ENCODE measurements around the gene PADI2. TPM values are rescaled to one million over a fixed set of nuclear protein-coding genes. Genes with fewer than 3 reads are reported as not detected.

The PADI2 gene
- total and polyA plus RNA-seq, 2 of the 8 experiments (the other 6 are each of a cell fraction or from before 2014, with no cell fraction given) = 1.6 to 7.5 TPM

- H3K4me3 ChIP-seq (ENCODE audit: extremely low read depth in 1 of 4, insufficient read depth in 2 of 4, low read depth in 3 of 4, low read length in 4 of 4) = no peak overlapping the region
- no peak overlapping the region for H3K4me2 ChIP-seq (ENCODE audit: insufficient read depth in 1 of 2, low read depth in 2 of 2, low read length in 2 of 2)
- no peak overlapping the region for H2AFZ ChIP-seq (ENCODE audit: low read length)
- no peaks in the 10 kb centered on the region for H4K20me1 ChIP-seq (replicated peaks in 1 of 2; ENCODE audit: control insufficient read depth in 1 of 2, insufficient read depth in 2 of 2, low read length in 2 of 2)
- H3K9ac ChIP-seq (replicated peaks in 1 of 4; ENCODE audit: extremely low read depth in 1 of 4, low read depth in 3 of 4, low read length in 3 of 4) = no peak overlapping the region
- no peaks in the 10 kb centered on the region for H3K36me3 ChIP-seq (ENCODE audit: control insufficient read depth in 2 of 4, insufficient read depth in 4 of 4, low read length in 3 of 4)
- H3K27me3 ChIP-seq (replicated peaks in 1 of 4; ENCODE audit: control insufficient read depth in 3 of 4, extremely low read depth in 1 of 4, insufficient read depth in 3 of 4, low read length in 3 of 4) = no peaks in the 10 kb centered on the region
- H3K23ac ChIP-seq (ENCODE audit: insufficient read length) = no peak overlapping the region
- peak overlapping the region; percentile 2 for H4K91ac ChIP-seq (replicated peaks; ENCODE audit: insufficient read length, low read length)
- peak overlapping the region; percentile 52; the same call in 1 of the 2 replicates for H2BK12ac ChIP-seq (ENCODE audit: low read depth, low read length)
- no peak overlapping the region for H3K14ac ChIP-seq (ENCODE audit: insufficient read length)
- no peak overlapping the region for H2BK5ac ChIP-seq (ENCODE audit: low read depth, low read length)
- no peak overlapping the region for H3K56ac ChIP-seq (replicated peaks; ENCODE audit: insufficient read length, low read depth, low read length)
- no peak overlapping the region for H4K5ac ChIP-seq (ENCODE audit: insufficient read length, low read depth, low read length)
- no peaks in the 10 kb centered on the region for H3K79me2 ChIP-seq (ENCODE audit: control insufficient read depth in 1 of 2, insufficient read depth in 2 of 2, low read length in 2 of 2)
- H4K8ac ChIP-seq (ENCODE audit: extremely low read depth, insufficient read depth, low read length) = no peak overlapping the region; the same call in 1 of the 2 replicates
- CTCF ChIA-PET (ENCODE audit: partially characterized antibody) = interaction anchor here (1.0 to 21.2 kb wide), 4 partner anchors 9 to 99 kb away, joined by 3 to 339 read pairs (median 18); no protein-coding TSS in a partner anchor
- FAIRE-seq (no peak), DNase-seq (ENCODE audit: low read depth in 1 of 2, low spot score in 2 of 2) (no peak)
- POLR2A ChIA-PET (ENCODE audit: partially characterized antibody) = interaction anchor here (0.6 kb wide), 1 partner anchor 14 kb away, joined by 3 read pairs; no protein-coding TSS in a partner anchor
- H3K27ac ChIP-seq (ENCODE audit: low read depth, low read length) = no peak overlapping the region
- 86% methylated on average over 13 of the region's 13 CpGs; no CpG with 5 or more reads in 1 of the 2 experiments for WGBS, 2 experiments (ENCODE audit: extremely low coverage in 1 of 2, insufficient coverage in 1 of 2, insufficient read length in 1 of 2, insufficient replicate concordance in 2 of 2, low coverage in 1 of 2, low lambda C conversion rate in 2 of 2, missing lambda C conversion rate in 1 of 2)
- no peaks in the 10 kb centered on the region; the same call in 1 of the 2 replicates for H3K23me2 ChIP-seq (ENCODE audit: low read depth, low read length)
- H3K9me3 ChIP-seq (ENCODE audit: insufficient read depth in 2 of 2, low read depth in 1 of 2, low read length in 1 of 2) = peaks cover 0 to 4% of the 10 kb centered on the region in 2 experiments; a peak in 1 of 4 replicates
- H3K4ac ChIP-seq (replicated peaks; ENCODE audit: insufficient read length, low read depth, low read length) = peak overlapping the region; percentile 6
- no peak overlapping the region for H2AK5ac ChIP-seq (ENCODE audit: low read depth, low read length)
- peaks cover 0 to 3% (median 0%) of the 10 kb centered on the region in 4 experiments; a peak in 2 of 7 replicates for H3K4me1 ChIP-seq (replicated peaks in 1 of 4; ENCODE audit: control insufficient read depth in 3 of 4, insufficient read depth in 4 of 4, low read length in 3 of 4)
- no peaks in the 10 kb centered on the region for H3K79me1 ChIP-seq (ENCODE audit: low read depth, low read length)
- no peak overlapping the region; the same call in 1 of the 2 replicates for H3K18ac ChIP-seq (ENCODE audit: extremely low read depth, low read length)
- H2BK15ac ChIP-seq (ENCODE audit: low read length) = peak overlapping the region; percentile 99; the same call in 1 of the 2 replicates
- no peak overlapping the region for H2BK20ac ChIP-seq (ENCODE audit: low read length)
- no peak overlapping the region for H2BK120ac ChIP-seq (replicated peaks; ENCODE audit: low read depth, low read length)
- no peak for TF ChIP-seq EZH2 (IDR thresholded peaks at IDR 0.05; ENCODE audit: low read depth, low read length, severe bottlenecking)
- TF ChIP-seq SIN3A (conservative IDR thresholded peaks at IDR 0.05 in 1 of 2, IDR thresholded peaks at IDR 0.05 in 1 of 2; ENCODE audit: low read depth in 1 of 2, low read length in 2 of 2) = no peak
- TF ChIP-seq EP300 (IDR thresholded peaks at IDR 0.05; ENCODE audit: borderline replicate concordance in 1 of 2, low read depth in 2 of 2, low read length in 2 of 2) = no peak
- no peak for TF ChIP-seq CHD2 (IDR thresholded peaks at IDR 0.05; ENCODE audit: low read length)
- TF ChIP-seq CBX5 (IDR thresholded peaks at IDR 0.05; ENCODE audit: low read depth, low read length) = no peak
- TF ChIP-seq SIX5 (IDR thresholded peaks at IDR 0.05; ENCODE audit: low read depth, low read length) = no peak
- no peak for TF ChIP-seq HDAC6 (IDR thresholded peaks at IDR 0.05; ENCODE audit: low read depth, low read length)
- TF ChIP-seq E2F6 (IDR thresholded peaks at IDR 0.05) = no peak
- TF ChIP-seq GABPA (IDR thresholded peaks at IDR 0.05; ENCODE audit: borderline replicate concordance, insufficient read depth, low read length) = no peak
- no peak for TF ChIP-seq ZNF274 (IDR thresholded peaks at IDR 0.05; ENCODE audit: borderline replicate concordance, extremely low read depth, low read length)
- TF ChIP-seq CREB1 (IDR thresholded peaks at IDR 0.05) = no peak
- no peak for TF ChIP-seq RAD21 (IDR thresholded peaks at IDR 0.05 in 1 of 2, conservative IDR thresholded peaks at IDR 0.05 in 1 of 2; ENCODE audit: low read depth in 2 of 2, low read length in 2 of 2)
Measured at GRCh38 chr1:17136145-17136544, 16.9 kb upstream of the PADI2 start.
